ENCODE measurements around the gene PHACTR1.

GRCh38 chr6:12813321-12813720 is 96.8 kb downstream of the PHACTR1 start:
- TF ChIP-seq POLR2A (IDR thresholded peaks at IDR 0.05; ENCODE audit: low read depth, low read length) (no peak), POLR2AphosphoS5 (IDR thresholded peaks at IDR 0.05; ENCODE audit: low read depth, low read length) (no peak), TAF1 (IDR thresholded peaks at IDR 0.05; ENCODE audit: borderline replicate concordance, low read depth, low read length) (no peak)

All from GM12892 (cell line).